Dendritic cell treated with granulocyte-macrophage colony-stimulating factor and Interleukin-4, amounts not matched to agents 40 ng/mL and 50 ng/mL, for 4 days (primary cell): ENCODE results near the gene SPARC.
"Not testable (repeated sequence)": the region's sequence is repeated elsewhere in the genome, so short reads cannot be mapped to it uniquely, and the experiment has no call there.

ENCODE experiments used
- H3K27ac Mint-ChIP-seq: one replicate; pipeline ENCODE4 v1.8.0; 2022; ENCODE audit warnings: mild to moderate bottlenecking, mixed read lengths
- H3K27me3 Mint-ChIP-seq: one replicate; pipeline ENCODE4 v1.8.0; 2022; ENCODE audit warnings: mild to moderate bottlenecking, mixed read lengths
- H3K36me3 Mint-ChIP-seq: one replicate; pipeline ENCODE4 v1.8.0; 2022; ENCODE audit warnings: low read depth, mixed read lengths
- H3K4me1 Mint-ChIP-seq: one replicate; pipeline ENCODE4 v1.8.0; 2022; ENCODE audit warnings: low read depth, mixed read lengths
- H3K4me3 Mint-ChIP-seq: one replicate; pipeline ENCODE4 v1.8.0; 2022; ENCODE audit warnings: mild to moderate bottlenecking, moderate library complexity, mixed read lengths
- H3K9me3 Mint-ChIP-seq: one replicate; pipeline ENCODE4 v1.8.0; 2022; ENCODE audit warnings: mixed read lengths
- intact Hi-C: fragments of 100-400 bp; cut with micrococcal nuclease; formaldehyde crosslinking; loops from one replicate; pipeline ENCODE4 v1.15.0; 2022

Gene SPARC

GRCh38 chr5:151695464-151695863, 8.7 kb upstream of the SPARC start:
- no peaks in the 10 kb centered on the region for H3K36me3 Mint-ChIP-seq
- H3K27ac Mint-ChIP-seq: no peak overlapping the region
- intact Hi-C loops: no loop called here
- no peaks in the 10 kb centered on the region for H3K9me3 Mint-ChIP-seq
- H3K4me1 Mint-ChIP-seq: no peaks in the 10 kb centered on the region
- H3K4me3 Mint-ChIP-seq: no peak overlapping the region
- peaks cover 4% of the 10 kb centered on the region for H3K27me3 Mint-ChIP-seq

- Mint-ChIP-seq H3K36me3 (no peaks in the 10 kb centered on the region), H3K4me3 (no peak overlapping the region), H3K27ac (no peak overlapping the region), H3K4me1 (peaks cover under 1% of the 10 kb centered on the region), H3K27me3 (peaks cover 4% of the 10 kb centered on the region), H3K9me3 (no peaks in the 10 kb centered on the region)
- intact Hi-C loops: no loop called here
Measured at GRCh38 chr5:151694035-151694485, 7.3 kb upstream of the SPARC start.

- no peaks in the 10 kb centered on the region for H3K36me3 Mint-ChIP-seq
- H3K27me3 Mint-ChIP-seq: peaks cover 4% of the 10 kb centered on the region
- no peak overlapping the region for H3K27ac Mint-ChIP-seq
- no peaks in the 10 kb centered on the region for H3K9me3 Mint-ChIP-seq
- intact Hi-C loops: no loop called here
- peaks cover 10% of the 10 kb centered on the region for H3K4me1 Mint-ChIP-seq
- no peak overlapping the region for H3K4me3 Mint-ChIP-seq
Measured at GRCh38 chr5:151692312-151692711, 5.6 kb upstream of the SPARC start.

- H3K9me3 Mint-ChIP-seq: no peaks in the 10 kb centered on the region
- H3K36me3 Mint-ChIP-seq: no peaks in the 10 kb centered on the region
- no peak overlapping the region for H3K4me3 Mint-ChIP-seq
- H3K27me3 Mint-ChIP-seq: peaks cover 8% of the 10 kb centered on the region
- no peak overlapping the region for H3K27ac Mint-ChIP-seq
- H3K4me1 Mint-ChIP-seq: peaks cover 15% of the 10 kb centered on the region
- intact Hi-C loops: no loop called here
Measured at GRCh38 chr5:151691706-151692105, 5.0 kb upstream of the SPARC start.

GRCh38 chr5:151689591-151689990, 2.9 kb upstream of the SPARC start:
- H3K4me3 Mint-ChIP-seq, H3K27ac Mint-ChIP-seq, intact Hi-C loops, H3K9me3 Mint-ChIP-seq, H3K36me3 Mint-ChIP-seq: not testable (repeated sequence)
- Mint-ChIP-seq H3K27me3 (peaks cover 14% of the 10 kb centered on the region), H3K4me1 (peaks cover 36% of the 10 kb centered on the region)

GRCh38 chr5:151688436-151688835, 1.7 kb upstream of the SPARC start:
- Mint-ChIP-seq H3K9me3 (no peaks in the 10 kb centered on the region), H3K4me3 (no peak overlapping the region), H3K27me3 (peaks cover 14% of the 10 kb centered on the region), H3K27ac (no peak overlapping the region), H3K36me3 (no peaks in the 10 kb centered on the region), H3K4me1 (peaks cover 47% of the 10 kb centered on the region)
- intact Hi-C loops: no loop called here

- intact Hi-C loops: no loop called here
- no peak overlapping the region for H3K4me3 Mint-ChIP-seq
- H3K9me3 Mint-ChIP-seq: no peaks in the 10 kb centered on the region
- H3K4me1 Mint-ChIP-seq: peaks cover 54% of the 10 kb centered on the region
- peaks cover 14% of the 10 kb centered on the region for H3K27me3 Mint-ChIP-seq
- no peak overlapping the region for H3K27ac Mint-ChIP-seq
- no peaks in the 10 kb centered on the region for H3K36me3 Mint-ChIP-seq
Measured at GRCh38 chr5:151685749-151686673, 704 bp downstream of the SPARC start.

- intact Hi-C loops: no loop called here
- no peaks in the 10 kb centered on the region for H3K36me3 Mint-ChIP-seq
- H3K27ac Mint-ChIP-seq: no peak overlapping the region
- no peak overlapping the region for H3K4me3 Mint-ChIP-seq
- H3K4me1 Mint-ChIP-seq: peaks cover 54% of the 10 kb centered on the region
- no peaks in the 10 kb centered on the region for H3K9me3 Mint-ChIP-seq
- H3K27me3 Mint-ChIP-seq: peaks cover 14% of the 10 kb centered on the region
Measured at GRCh38 chr5:151684690-151685361, 1.9 kb downstream of the SPARC start.

- Mint-ChIP-seq H3K27me3 (peaks cover 14% of the 10 kb centered on the region), H3K4me1 (peaks cover 53% of the 10 kb centered on the region), H3K9me3 (no peaks in the 10 kb centered on the region), H3K27ac (no peak overlapping the region), H3K36me3 (no peaks in the 10 kb centered on the region), H3K4me3 (no peak overlapping the region)
- intact Hi-C loops: no loop called here
Measured at GRCh38 chr5:151683986-151684588, 2.6 kb downstream of the SPARC start.

GRCh38 chr5:151683444-151683843, 3.3 kb downstream of the SPARC start:
- Mint-ChIP-seq H3K4me3 (no peak overlapping the region), H3K4me1 (peaks cover 48% of the 10 kb centered on the region), H3K9me3 (no peaks in the 10 kb centered on the region), H3K27me3 (peaks cover 14% of the 10 kb centered on the region), H3K36me3 (no peaks in the 10 kb centered on the region), H3K27ac (no peak overlapping the region)
- intact Hi-C loops: no loop called here

- H3K4me3 Mint-ChIP-seq: no peak overlapping the region
- H3K27ac Mint-ChIP-seq: no peak overlapping the region
- H3K27me3 Mint-ChIP-seq: peaks cover 14% of the 10 kb centered on the region
- H3K4me1 Mint-ChIP-seq: peaks cover 52% of the 10 kb centered on the region
- H3K9me3 Mint-ChIP-seq: no peaks in the 10 kb centered on the region
- no peaks in the 10 kb centered on the region for H3K36me3 Mint-ChIP-seq
- intact Hi-C loops: no loop called here
Measured at GRCh38 chr5:151682751-151683331, 3.9 kb downstream of the SPARC start.

- Mint-ChIP-seq H3K36me3 (no peaks in the 10 kb centered on the region), H3K4me3 (no peak overlapping the region), H3K4me1 (peaks cover 58% of the 10 kb centered on the region), H3K9me3 (no peaks in the 10 kb centered on the region), H3K27ac (no peak overlapping the region), H3K27me3 (peaks cover 14% of the 10 kb centered on the region)
- intact Hi-C loops: no loop called here
Measured at GRCh38 chr5:151682240-151682639, 4.5 kb downstream of the SPARC start.

GRCh38 chr5:151680944-151681427, 5.7 kb downstream of the SPARC start:
- Mint-ChIP-seq H3K4me1 (peaks cover 58% of the 10 kb centered on the region), H3K36me3 (no peaks in the 10 kb centered on the region), H3K9me3 (no peaks in the 10 kb centered on the region), H3K4me3 (no peak overlapping the region), H3K27me3 (peaks cover 2% of the 10 kb centered on the region), H3K27ac (no peak overlapping the region)
- intact Hi-C loops: no loop called here

GRCh38 chr5:151680156-151680505, 6.6 kb downstream of the SPARC start:
- H3K27me3 Mint-ChIP-seq, H3K27ac Mint-ChIP-seq, intact Hi-C loops, H3K4me3 Mint-ChIP-seq, H3K9me3 Mint-ChIP-seq, H3K36me3 Mint-ChIP-seq: not testable (repeated sequence)
- peaks cover 58% of the 10 kb centered on the region for H3K4me1 Mint-ChIP-seq
